Calu3 (cell line): ENCODE results near the gene KIF18B. TPM values are rescaled to one million over a fixed set of nuclear protein-coding genes. Genes with fewer than 3 reads are reported as not detected.
A peak's percentile ranks its signal among the peaks of the same experiment; 100 is the strongest.

ENCODE experiments used
- BruUV-seq: library from RNA; stranded (reverse); fragments of 400-500 nt; replicated peaks from 2 replicates; lab custom pipeline; 2021; lab: Mats Ljungman, UMichigan
- CTCF ChIA-PET: fragments of 300-600 bp; sonication (Branson Sonifier 250); formaldehyde crosslinking; loops from one replicate; lab custom pipeline; 2022; ENCODE audit warnings: antibody characterized with exemption; lab: Charles Lee
- DNase-seq: peaks from one replicate; pipeline ENCODE4 v3.0.0; 2022
- H3K27ac Mint-ChIP-seq: one replicate; pipeline ENCODE4 v1.8.0; 2022; ENCODE audit warnings: mixed read lengths; ENCODE audit not compliant: unreplicated experiment
- H3K27me3 Mint-ChIP-seq: one replicate; pipeline ENCODE4 v1.8.0; 2022; ENCODE audit warnings: mixed read lengths; ENCODE audit not compliant: unreplicated experiment
- H3K36me3 Mint-ChIP-seq: one replicate; pipeline ENCODE4 v1.8.0; 2022; ENCODE audit warnings: mild to moderate bottlenecking, moderate library complexity, mixed read lengths; ENCODE audit not compliant: insufficient read depth, unreplicated experiment
- H3K4me1 Mint-ChIP-seq: one replicate; pipeline ENCODE4 v1.8.0; 2022; ENCODE audit warnings: mild to moderate bottlenecking, low read depth, mixed read lengths; ENCODE audit not compliant: unreplicated experiment
- H3K4me3 Mint-ChIP-seq: one replicate; pipeline ENCODE4 v1.8.0; 2022; ENCODE audit warnings: mild to moderate bottlenecking, low read depth, moderate library complexity, mixed read lengths; ENCODE audit not compliant: unreplicated experiment
- H3K9me3 Mint-ChIP-seq: one replicate; pipeline ENCODE4 v1.8.0; 2022; ENCODE audit warnings: low read depth, mixed read lengths; ENCODE audit not compliant: unreplicated experiment
- intact Hi-C: fragments of 100-400 bp; cut with micrococcal nuclease; formaldehyde crosslinking; loops from one replicate; pipeline ENCODE4 v1.10.0; 2022; ENCODE audit not compliant: unreplicated experiment
- total RNA-seq: library from RNA; stranded (reverse); gene quantifications from 2 replicates; pipeline ENCODE4 v1.2.3, GENCODE V29; 2022
- TF ChIP-seq, protein P1 (sequence below): fragments of 200-600 bp; IDR thresholded peaks from one replicate; pipeline ENCODE4 v1.8.0; 2022; ENCODE audit warnings: antibody characterized with exemption; ENCODE audit not compliant: unreplicated experiment

KIF18B gene
- total RNA-seq, 1 experiment from 2014 or later, result 84.6 TPM

DNA sequence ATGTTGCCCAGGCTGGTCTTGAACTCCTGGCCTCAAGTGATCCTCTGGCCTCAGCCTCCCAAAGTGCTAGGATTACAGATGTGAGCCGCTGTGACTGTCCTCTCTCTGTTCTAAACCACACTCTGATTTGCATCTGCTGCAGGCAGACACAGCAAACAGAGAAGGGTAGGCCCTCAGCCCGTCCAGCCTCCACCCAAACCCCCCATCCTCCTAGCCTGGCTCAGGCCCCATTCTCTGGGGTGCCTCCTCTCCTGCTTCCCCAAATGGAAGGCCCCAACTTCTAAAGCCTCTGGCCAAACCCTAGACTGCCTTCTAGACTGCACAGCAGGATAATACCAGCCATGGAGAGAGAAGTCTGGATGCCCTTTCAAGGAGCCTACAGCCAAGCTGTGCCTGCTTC, 28.2 kb downstream of the KIF18B start:
- Mint-ChIP-seq H3K9me3 (no peaks in the 10 kb centered on the region), H3K27ac (no peak overlapping the region), H3K36me3 (peaks cover 14% of the 10 kb centered on the region), H3K4me3 (no peak overlapping the region), H3K27me3 (peaks cover 50% of the 10 kb centered on the region), H3K4me1 (peaks cover 25% of the 10 kb centered on the region)
- CTCF ChIA-PET, result interaction anchor here (0.9 to 3.3 kb wide), 7 partner anchors 19 to 216 kb away, joined by 3 to 78 read pairs (median 4); partner anchors contain the start of gene ACBD4
- no TSS peak for BruUV-seq
- TF ChIP-seq, protein P1, sequence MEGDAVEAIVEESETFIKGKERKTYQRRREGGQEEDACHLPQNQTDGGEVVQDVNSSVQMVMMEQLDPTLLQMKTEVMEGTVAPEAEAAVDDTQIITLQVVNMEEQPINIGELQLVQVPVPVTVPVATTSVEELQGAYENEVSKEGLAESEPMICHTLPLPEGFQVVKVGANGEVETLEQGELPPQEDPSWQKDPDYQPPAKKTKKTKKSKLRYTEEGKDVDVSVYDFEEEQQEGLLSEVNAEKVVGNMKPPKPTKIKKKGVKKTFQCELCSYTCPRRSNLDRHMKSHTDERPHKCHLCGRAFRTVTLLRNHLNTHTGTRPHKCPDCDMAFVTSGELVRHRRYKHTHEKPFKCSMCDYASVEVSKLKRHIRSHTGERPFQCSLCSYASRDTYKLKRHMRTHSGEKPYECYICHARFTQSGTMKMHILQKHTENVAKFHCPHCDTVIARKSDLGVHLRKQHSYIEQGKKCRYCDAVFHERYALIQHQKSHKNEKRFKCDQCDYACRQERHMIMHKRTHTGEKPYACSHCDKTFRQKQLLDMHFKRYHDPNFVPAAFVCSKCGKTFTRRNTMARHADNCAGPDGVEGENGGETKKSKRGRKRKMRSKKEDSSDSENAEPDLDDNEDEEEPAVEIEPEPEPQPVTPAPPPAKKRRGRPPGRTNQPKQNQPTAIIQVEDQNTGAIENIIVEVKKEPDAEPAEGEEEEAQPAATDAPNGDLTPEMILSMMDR, result no peak
- DNase-seq, result no peak
- intact Hi-C loops, result loop anchor here (10.0 kb wide), 1 partner anchor 215 kb away; the partner anchor contains the start of genes ACBD4 and PLCD3

DNA sequence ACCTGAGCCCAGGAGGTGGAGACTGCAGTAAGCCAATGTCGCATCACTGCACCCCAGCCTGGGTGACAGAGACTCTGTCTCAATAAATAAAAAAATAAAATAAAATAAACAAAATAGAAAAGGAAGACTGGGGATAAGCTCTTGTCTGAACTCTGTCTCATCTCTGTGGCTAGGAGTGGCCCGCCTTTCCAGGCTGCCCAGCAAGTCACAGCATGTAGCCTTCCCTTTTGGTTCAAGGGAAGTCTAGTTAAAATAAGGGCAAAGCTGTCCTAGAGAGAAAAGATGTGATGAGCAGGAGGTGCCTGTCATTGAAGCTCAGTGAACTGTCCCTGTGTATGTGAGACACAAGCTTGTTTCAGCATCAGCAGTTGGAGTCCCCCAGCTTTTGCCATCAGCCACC, 29.6 kb downstream of the KIF18B start:
- DNase-seq, result no peak
- H3K9me3 Mint-ChIP-seq, result no peaks in the 10 kb centered on the region
- CTCF ChIA-PET, result interaction anchor here (0.5 to 1.5 kb wide), 7 partner anchors 21 to 216 kb away, joined by 3 to 6 read pairs (median 4); no protein-coding TSS in a partner anchor
- intact Hi-C loops, result loop anchor here (10.0 kb wide), 1 partner anchor 217 kb away; the partner anchor contains the start of genes ACBD4 and PLCD3
- TF ChIP-seq, protein P1, result no peak
- H3K4me3 Mint-ChIP-seq, result no peak overlapping the region
- no TSS peak for BruUV-seq
- peaks cover under 1% of the 10 kb centered on the region for H3K36me3 Mint-ChIP-seq
- peaks cover 33% of the 10 kb centered on the region for H3K4me1 Mint-ChIP-seq
- H3K27me3 Mint-ChIP-seq, result peaks cover 62% of the 10 kb centered on the region
- H3K27ac Mint-ChIP-seq, result no peak overlapping the region

DNA sequence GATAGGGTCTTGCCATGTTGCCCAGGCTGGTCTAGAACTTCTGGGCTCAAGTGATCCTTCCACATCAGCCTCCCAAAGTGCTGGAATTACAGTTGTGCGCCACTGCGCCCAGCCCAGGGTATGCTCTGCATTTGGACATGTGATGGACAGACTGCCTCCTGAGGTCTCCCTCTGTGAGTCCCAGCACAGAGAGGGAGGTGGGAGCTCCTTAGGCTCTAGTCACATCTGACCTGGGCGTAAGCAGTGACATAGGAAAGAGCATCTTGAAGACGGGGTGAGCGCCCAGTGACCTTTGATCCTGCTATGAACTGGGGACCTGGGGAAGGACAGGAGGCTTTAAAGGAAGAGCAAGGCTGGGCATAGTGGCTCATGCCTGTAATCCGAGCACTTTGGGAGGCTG, 30.1 kb downstream of the KIF18B start:
- CTCF ChIA-PET, result interaction anchor here (0.5 to 1.5 kb wide), 7 partner anchors 37 to 108 kb away, joined by 3 to 6 read pairs (median 4); no protein-coding TSS in a partner anchor
- no TSS peak for BruUV-seq
- Mint-ChIP-seq H3K36me3 (no peaks in the 10 kb centered on the region), H3K27me3 (peaks cover 62% of the 10 kb centered on the region), H3K4me3 (no peak overlapping the region), H3K4me1 (peaks cover 33% of the 10 kb centered on the region), H3K9me3 (no peaks in the 10 kb centered on the region), H3K27ac (no peak overlapping the region)
- TF ChIP-seq, protein P1, result no peak
- intact Hi-C loops, result loop anchor here (10.0 kb wide), 1 partner anchor 217 kb away; the partner anchor contains the start of genes ACBD4 and PLCD3
- no peak for DNase-seq

DNA sequence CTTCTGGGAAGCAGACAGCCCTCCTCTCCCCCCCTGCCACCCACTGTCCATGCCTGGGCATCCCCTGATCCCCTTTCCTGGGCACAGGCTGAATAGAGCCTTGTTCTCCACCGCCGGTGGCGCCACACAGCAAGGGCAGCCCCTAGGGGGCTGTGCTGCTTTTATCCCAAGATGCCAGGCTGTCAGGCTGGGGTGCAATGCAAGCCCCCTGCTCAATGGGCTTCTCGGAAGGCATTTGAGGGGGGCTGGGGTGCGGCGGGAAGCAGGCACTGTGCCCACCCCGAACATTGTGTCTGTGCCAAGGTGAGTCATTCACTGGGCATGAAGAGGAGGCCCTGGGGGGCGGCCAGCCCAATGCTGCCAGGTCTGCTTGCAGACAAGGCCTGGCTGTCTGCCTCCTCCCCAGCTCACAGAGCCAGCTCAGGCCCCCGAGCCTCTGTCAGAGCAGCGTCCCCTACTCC, 30.8 kb downstream of the KIF18B start:
- DNase-seq, result peak; percentile 75
- no TSS peak for BruUV-seq
- H3K9me3 Mint-ChIP-seq, result no peaks in the 10 kb centered on the region
- H3K36me3 Mint-ChIP-seq, result no peaks in the 10 kb centered on the region
- peaks cover 33% of the 10 kb centered on the region for H3K4me1 Mint-ChIP-seq
- no peak overlapping the region for H3K4me3 Mint-ChIP-seq
- no peak overlapping the region for H3K27ac Mint-ChIP-seq
- TF ChIP-seq, protein P1, result no peak
- CTCF ChIA-PET, result interaction anchor here (0.6 to 0.7 kb wide), 5 partner anchors 41 to 1030 kb away, joined by 3 to 6 read pairs (median 4); no protein-coding TSS in a partner anchor
- H3K27me3 Mint-ChIP-seq, result peaks cover 62% of the 10 kb centered on the region
- intact Hi-C loops, result loop anchor here (10.0 kb wide), 1 partner anchor 218 kb away; the partner anchor contains the start of genes ACBD4 and PLCD3
